Measurements from ENCODE around the gene SNED1.

SNED1 gene

GRCh38 chr2:241014764-241015163 is 16.3 kb downstream of the SNED1 start:
- H3K27me3 ChIP-seq (ENCODE audit: insufficient read depth, poor library complexity, severe bottlenecking), result peaks cover 5% of the 10 kb centered on the region
- no peak overlapping the region for H3K27ac ChIP-seq (replicated peaks)
- no peak for DNase-seq (ENCODE audit: low read depth in 1 of 2, low spot score in 1 of 2)
- no peak for TF ChIP-seq SPI1 (IDR thresholded peaks at IDR 0.05; ENCODE audit: borderline replicate concordance, low read depth)
- TF ChIP-seq GABPA (IDR thresholded peaks at IDR 0.05; ENCODE audit: low read depth), result no peak
- TF ChIP-seq, protein P1, sequence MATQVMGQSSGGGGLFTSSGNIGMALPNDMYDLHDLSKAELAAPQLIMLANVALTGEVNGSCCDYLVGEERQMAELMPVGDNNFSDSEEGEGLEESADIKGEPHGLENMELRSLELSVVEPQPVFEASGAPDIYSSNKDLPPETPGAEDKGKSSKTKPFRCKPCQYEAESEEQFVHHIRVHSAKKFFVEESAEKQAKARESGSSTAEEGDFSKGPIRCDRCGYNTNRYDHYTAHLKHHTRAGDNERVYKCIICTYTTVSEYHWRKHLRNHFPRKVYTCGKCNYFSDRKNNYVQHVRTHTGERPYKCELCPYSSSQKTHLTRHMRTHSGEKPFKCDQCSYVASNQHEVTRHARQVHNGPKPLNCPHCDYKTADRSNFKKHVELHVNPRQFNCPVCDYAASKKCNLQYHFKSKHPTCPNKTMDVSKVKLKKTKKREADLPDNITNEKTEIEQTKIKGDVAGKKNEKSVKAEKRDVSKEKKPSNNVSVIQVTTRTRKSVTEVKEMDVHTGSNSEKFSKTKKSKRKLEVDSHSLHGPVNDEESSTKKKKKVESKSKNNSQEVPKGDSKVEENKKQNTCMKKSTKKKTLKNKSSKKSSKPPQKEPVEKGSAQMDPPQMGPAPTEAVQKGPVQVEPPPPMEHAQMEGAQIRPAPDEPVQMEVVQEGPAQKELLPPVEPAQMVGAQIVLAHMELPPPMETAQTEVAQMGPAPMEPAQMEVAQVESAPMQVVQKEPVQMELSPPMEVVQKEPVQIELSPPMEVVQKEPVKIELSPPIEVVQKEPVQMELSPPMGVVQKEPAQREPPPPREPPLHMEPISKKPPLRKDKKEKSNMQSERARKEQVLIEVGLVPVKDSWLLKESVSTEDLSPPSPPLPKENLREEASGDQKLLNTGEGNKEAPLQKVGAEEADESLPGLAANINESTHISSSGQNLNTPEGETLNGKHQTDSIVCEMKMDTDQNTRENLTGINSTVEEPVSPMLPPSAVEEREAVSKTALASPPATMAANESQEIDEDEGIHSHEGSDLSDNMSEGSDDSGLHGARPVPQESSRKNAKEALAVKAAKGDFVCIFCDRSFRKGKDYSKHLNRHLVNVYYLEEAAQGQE (IDR thresholded peaks at IDR 0.05; ENCODE audit: insufficient replicate concordance, low read depth), result no peak
- TF ChIP-seq POLR2AphosphoS5 (IDR thresholded peaks at IDR 0.05; ENCODE audit: low read depth), result no peak
- no peak for TF ChIP-seq CTCF (IDR thresholded peaks at IDR 0.05; ENCODE audit: insufficient read depth, low read length)
- no peak overlapping the region for H3K4me3 ChIP-seq (replicated peaks; ENCODE audit: insufficient read depth, low read length)

GRCh38 chr2:241015439-241015838 is 17.0 kb downstream of the SNED1 start:
- H3K27me3 ChIP-seq (ENCODE audit: insufficient read depth, poor library complexity, severe bottlenecking), result peaks cover under 1% of the 10 kb centered on the region
- no peak for TF ChIP-seq POLR2AphosphoS5 (IDR thresholded peaks at IDR 0.05; ENCODE audit: low read depth)
- TF ChIP-seq GABPA (IDR thresholded peaks at IDR 0.05; ENCODE audit: low read depth), result no peak
- TF ChIP-seq CTCF (IDR thresholded peaks at IDR 0.05; ENCODE audit: insufficient read depth, low read length), result no peak
- TF ChIP-seq, protein P1 (IDR thresholded peaks at IDR 0.05; ENCODE audit: insufficient replicate concordance, low read depth), result no peak
- no peak for TF ChIP-seq SPI1 (IDR thresholded peaks at IDR 0.05; ENCODE audit: borderline replicate concordance, low read depth)
- no peak overlapping the region for H3K27ac ChIP-seq (replicated peaks)
- no peak for DNase-seq (ENCODE audit: low read depth in 1 of 2, low spot score in 1 of 2)
- H3K4me3 ChIP-seq (replicated peaks; ENCODE audit: insufficient read depth, low read length), result no peak overlapping the region

DNA sequence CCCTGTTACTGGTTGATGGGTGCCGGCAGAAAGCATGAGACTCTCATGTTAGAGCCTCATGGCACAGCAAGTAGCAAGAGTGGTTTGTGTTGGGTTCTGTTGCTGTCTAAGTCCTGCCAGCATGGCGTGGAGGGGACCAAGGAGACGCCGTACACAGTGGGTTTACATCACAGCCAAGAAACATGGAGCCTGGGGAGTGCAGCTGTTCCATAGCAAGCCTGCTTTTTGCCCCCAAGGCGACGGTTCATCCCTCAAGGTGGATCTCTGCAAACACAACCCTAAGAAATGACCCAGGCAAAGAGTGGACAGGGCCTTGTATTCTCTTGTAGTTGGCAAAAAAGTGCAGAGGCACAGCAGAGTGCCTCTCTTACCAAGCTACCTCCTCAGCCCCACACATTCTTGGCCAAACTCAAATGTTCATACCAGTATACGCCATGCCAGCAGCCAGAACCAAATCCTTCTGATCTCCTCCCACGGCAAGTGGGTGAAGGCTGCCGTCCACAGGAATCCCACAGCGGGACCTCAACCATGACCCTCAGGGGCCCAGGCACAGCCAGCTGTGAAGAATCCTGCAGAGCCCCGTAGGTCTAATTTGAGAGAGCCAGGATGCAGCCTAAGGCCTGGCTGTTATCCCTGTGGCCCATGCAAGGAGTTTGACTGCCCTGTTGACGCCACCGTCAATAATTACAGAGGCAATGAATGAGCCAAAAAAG is 19.0 kb downstream of the SNED1 start:
- Histone ChIP-seq H3K27me3 (ENCODE audit: insufficient read depth, poor library complexity, severe bottlenecking) (no peaks in the 10 kb centered on the region), H3K4me3 (replicated peaks; ENCODE audit: insufficient read depth, low read length) (no peak overlapping the region), H3K27ac (replicated peaks) (no peak overlapping the region)
- no peak for DNase-seq (ENCODE audit: low read depth in 1 of 2, low spot score in 1 of 2)
- TF ChIP-seq CTCF (IDR thresholded peaks at IDR 0.05; ENCODE audit: insufficient read depth, low read length) (no peak), SPI1 (IDR thresholded peaks at IDR 0.05; ENCODE audit: borderline replicate concordance, low read depth) (no peak)
- TF ChIP-seq, protein P1 (IDR thresholded peaks at IDR 0.05; ENCODE audit: insufficient replicate concordance, low read depth), result no peak
